HCT116 (cell line): ENCODE data around the gene PAGR1.
A peak's percentile ranks its signal among the peaks of the same experiment; 100 is the strongest.

Source experiments
- CBX3 ChIP-seq: IDR thresholded peaks from 2 replicates; pipeline ENCODE4 v1.6.1; 2012; ENCODE audit warnings: low read depth
- CTCF ChIP-seq, 3 experiments: fragments of 200-600 bp in 1 of 3; sonication (generic) in 1 of 3; IDR thresholded peaks in 2 of 3; conservative IDR thresholded peaks in 1 of 3; 2 replicates each; pipeline ENCODE4 v1.5.1; 2012 to 2017; ENCODE audit warnings: low read depth in 2 of 3, low read length in 2 of 3, antibody characterized with exemption in 1 of 3, borderline replicate concordance in 1 of 3, control low read depth in 1 of 3, mild to moderate bottlenecking in 1 of 3, mixed read lengths in 1 of 3, mixed run types in 1 of 3, moderate library complexity in 1 of 3; ENCODE audit not compliant: insufficient read depth in 1 of 3
- EZH2 ChIP-seq: fragments of 200-600 bp; sonication (generic); IDR thresholded peaks from 2 replicates; pipeline ENCODE4 v1.6.1; 2017; ENCODE audit warnings: antibody characterized with exemption, mixed run types
- POLR2A ChIP-seq: IDR thresholded peaks from 2 replicates; pipeline ENCODE4 v1.7.0; 2011; ENCODE audit warnings: borderline replicate concordance; ENCODE audit not compliant: insufficient read depth, insufficient read length; ENCODE audit errors: extremely low read depth
- POLR2AphosphoS5 ChIP-seq: IDR thresholded peaks from 2 replicates; pipeline ENCODE4 v1.6.1; 2011; ENCODE audit warnings: mild to moderate bottlenecking, low read depth, low read length, moderate library complexity
- SP1 ChIP-seq: IDR thresholded peaks from 2 replicates; pipeline ENCODE4 v1.6.1; 2012; ENCODE audit warnings: low read depth
- SRF ChIP-seq: IDR thresholded peaks from 2 replicates; pipeline ENCODE4 v1.6.1; 2012; ENCODE audit warnings: low read depth
- ZNF274 ChIP-seq: fragments of 200-500 bp; sonication (Bioruptor generic); IDR thresholded peaks from 2 replicates; pipeline ENCODE4 v1.6.1; 2014; ENCODE audit warnings: mild to moderate bottlenecking, low read depth, low read length, inconsistent platforms
- TF ChIP-seq, protein P1 (sequence below): IDR thresholded peaks from 2 replicates; pipeline ENCODE4 v1.6.1; 2012; ENCODE audit warnings: low read depth
- TF ChIP-seq, protein P2 (sequence below): IDR thresholded peaks from 2 replicates; pipeline ENCODE4 v1.6.1; 2012
- TF ChIP-seq, protein P3 (sequence below): IDR thresholded peaks from 2 replicates; pipeline ENCODE4 v1.6.1; 2011; ENCODE audit warnings: mild to moderate bottlenecking, low read length, moderate library complexity; ENCODE audit not compliant: insufficient replicate concordance; ENCODE audit errors: extremely low read depth

DNA sequence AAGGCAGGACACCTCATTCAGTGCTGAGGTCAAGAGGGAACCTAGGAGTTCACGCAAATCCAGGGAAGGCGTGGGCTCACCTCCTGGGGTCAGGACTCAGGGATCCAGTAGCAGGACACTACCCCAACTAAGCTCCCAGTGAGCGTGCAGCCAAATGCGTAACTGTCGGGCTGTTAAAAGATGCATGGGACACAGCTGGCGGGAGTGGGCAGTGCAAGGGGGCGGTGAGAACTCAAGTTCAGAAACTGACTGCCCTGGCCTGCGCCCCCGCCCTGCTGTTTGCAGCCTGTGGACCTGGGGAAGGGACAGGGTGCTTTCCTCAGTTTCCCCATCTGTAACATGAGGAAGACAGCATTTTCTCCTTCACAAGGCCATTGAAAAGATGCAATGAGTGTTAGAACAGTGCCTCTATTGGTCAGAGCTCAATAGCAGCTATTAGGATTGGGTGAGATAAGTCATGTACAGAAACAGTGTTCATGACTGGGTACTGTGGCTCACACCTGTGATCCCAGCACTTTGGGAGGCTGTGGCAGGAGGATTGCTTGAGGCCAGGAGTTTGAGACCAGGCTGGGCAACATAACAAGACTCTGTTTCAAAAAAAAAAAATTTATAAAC lies 26.9 kb downstream of the PAGR1 start:
- TF ChIP-seq CTCF (IDR thresholded peaks at IDR 0.05 in 2 of 3, conservative IDR thresholded peaks at IDR 0.05 in 1 of 3; ENCODE audit: borderline replicate concordance in 1 of 3, insufficient read depth in 1 of 3, low read depth in 2 of 3, low read length in 2 of 3) (0 out of 6 replicates have a peak, but pooled peaks of 1 of the 3 experiments have one; percentile 10), POLR2A (no peak), EZH2 (no peak), SP1 (no peak), POLR2AphosphoS5 (no peak), SRF (no peak), CBX3 (no peak), ZNF274 (no peak)
- TF ChIP-seq, protein P1, sequence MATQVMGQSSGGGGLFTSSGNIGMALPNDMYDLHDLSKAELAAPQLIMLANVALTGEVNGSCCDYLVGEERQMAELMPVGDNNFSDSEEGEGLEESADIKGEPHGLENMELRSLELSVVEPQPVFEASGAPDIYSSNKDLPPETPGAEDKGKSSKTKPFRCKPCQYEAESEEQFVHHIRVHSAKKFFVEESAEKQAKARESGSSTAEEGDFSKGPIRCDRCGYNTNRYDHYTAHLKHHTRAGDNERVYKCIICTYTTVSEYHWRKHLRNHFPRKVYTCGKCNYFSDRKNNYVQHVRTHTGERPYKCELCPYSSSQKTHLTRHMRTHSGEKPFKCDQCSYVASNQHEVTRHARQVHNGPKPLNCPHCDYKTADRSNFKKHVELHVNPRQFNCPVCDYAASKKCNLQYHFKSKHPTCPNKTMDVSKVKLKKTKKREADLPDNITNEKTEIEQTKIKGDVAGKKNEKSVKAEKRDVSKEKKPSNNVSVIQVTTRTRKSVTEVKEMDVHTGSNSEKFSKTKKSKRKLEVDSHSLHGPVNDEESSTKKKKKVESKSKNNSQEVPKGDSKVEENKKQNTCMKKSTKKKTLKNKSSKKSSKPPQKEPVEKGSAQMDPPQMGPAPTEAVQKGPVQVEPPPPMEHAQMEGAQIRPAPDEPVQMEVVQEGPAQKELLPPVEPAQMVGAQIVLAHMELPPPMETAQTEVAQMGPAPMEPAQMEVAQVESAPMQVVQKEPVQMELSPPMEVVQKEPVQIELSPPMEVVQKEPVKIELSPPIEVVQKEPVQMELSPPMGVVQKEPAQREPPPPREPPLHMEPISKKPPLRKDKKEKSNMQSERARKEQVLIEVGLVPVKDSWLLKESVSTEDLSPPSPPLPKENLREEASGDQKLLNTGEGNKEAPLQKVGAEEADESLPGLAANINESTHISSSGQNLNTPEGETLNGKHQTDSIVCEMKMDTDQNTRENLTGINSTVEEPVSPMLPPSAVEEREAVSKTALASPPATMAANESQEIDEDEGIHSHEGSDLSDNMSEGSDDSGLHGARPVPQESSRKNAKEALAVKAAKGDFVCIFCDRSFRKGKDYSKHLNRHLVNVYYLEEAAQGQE = no peak
- TF ChIP-seq, protein P2, sequence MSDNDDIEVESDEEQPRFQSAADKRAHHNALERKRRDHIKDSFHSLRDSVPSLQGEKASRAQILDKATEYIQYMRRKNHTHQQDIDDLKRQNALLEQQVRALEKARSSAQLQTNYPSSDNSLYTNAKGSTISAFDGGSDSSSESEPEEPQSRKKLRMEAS = no peak
- TF ChIP-seq, protein P3, sequence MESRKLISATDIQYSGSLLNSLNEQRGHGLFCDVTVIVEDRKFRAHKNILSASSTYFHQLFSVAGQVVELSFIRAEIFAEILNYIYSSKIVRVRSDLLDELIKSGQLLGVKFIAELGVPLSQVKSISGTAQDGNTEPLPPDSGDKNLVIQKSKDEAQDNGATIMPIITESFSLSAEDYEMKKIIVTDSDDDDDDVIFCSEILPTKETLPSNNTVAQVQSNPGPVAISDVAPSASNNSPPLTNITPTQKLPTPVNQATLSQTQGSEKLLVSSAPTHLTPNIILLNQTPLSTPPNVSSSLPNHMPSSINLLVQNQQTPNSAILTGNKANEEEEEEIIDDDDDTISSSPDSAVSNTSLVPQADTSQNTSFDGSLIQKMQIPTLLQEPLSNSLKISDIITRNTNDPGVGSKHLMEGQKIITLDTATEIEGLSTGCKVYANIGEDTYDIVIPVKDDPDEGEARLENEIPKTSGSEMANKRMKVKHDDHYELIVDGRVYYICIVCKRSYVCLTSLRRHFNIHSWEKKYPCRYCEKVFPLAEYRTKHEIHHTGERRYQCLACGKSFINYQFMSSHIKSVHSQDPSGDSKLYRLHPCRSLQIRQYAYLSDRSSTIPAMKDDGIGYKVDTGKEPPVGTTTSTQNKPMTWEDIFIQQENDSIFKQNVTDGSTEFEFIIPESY = no peak
